A549 (cell line): ENCODE data around the gene CABP7. TPM values are rescaled to one million over a fixed set of nuclear protein-coding genes. Genes with fewer than 3 reads are reported as not detected.

Experiments
- ATAC-seq, 2 experiments: fragments of 200-7000 bp in 1 of 2; fragments of >200 bp in 1 of 2; cut with Nextera tagmentation in 1 of 2; cut with Tn5 transposase in 1 of 2; 3 replicates each; pipeline versions ENCODE4 v1.8.0 to v1.9.1; 2018 to 2020; ENCODE audit warnings: mild to moderate bottlenecking in 1 of 2, moderate library complexity in 1 of 2
- CTCF ChIA-PET: fragments of 300-600 bp; sonication (Branson Sonifier 250); formaldehyde crosslinking; extraction: SDS; loops from one replicate; lab custom pipeline; 2021; ENCODE audit warnings: antibody characterized with exemption, inconsistent platforms; lab: Yijun Ruan, JAX
- POLR2A ChIA-PET: fragments of 350-600 bp; formaldehyde crosslinking; extraction: SDS; loops from one replicate; lab custom pipeline; 2021; ENCODE audit warnings: antibody characterized with exemption, inconsistent platforms; lab: Yijun Ruan, JAX
- DNase-seq, 2 experiments: peaks; one replicate each; pipeline versions ENCODE4 v3.0.0 to v3.0.0-alpha.2; 2011 to 2016; ENCODE audit warnings: low read depth in 1 of 2, low spot score in 1 of 2
- FAIRE-seq: peaks from 2 replicates; lab custom pipeline; 2011; peaks lifted over from hg19 to GRCh38; lab: Jason Lieb, UNC
- H3K27ac ChIP-seq, 2 experiments: fragments of >200 bp; sonication (Bioruptor Twin); formaldehyde crosslinking; 3 replicates each; pipeline ENCODE4 v1.5.1; 2016 to 2017
- H3K4me1 ChIP-seq: fragments of >200 bp; sonication (Bioruptor Twin); formaldehyde crosslinking; 3 replicates; pipeline ENCODE4 v1.6.1; 2016
- H3K4me2 ChIP-seq: fragments of >200 bp; sonication (Bioruptor Twin); formaldehyde crosslinking; 3 replicates; pipeline ENCODE4 v1.6.1; 2016
- H3K4me3 ChIP-seq: fragments of >200 bp; sonication (Bioruptor Twin); formaldehyde crosslinking; 3 replicates; pipeline ENCODE4 v1.5.1; 2016
- H3K9me3 ChIP-seq: fragments of >200 bp; sonication (Bioruptor Twin); formaldehyde crosslinking; 3 replicates; pipeline ENCODE4 v1.6.1; 2016
- BHLHE40 ChIP-seq: IDR thresholded peaks from 2 replicates; pipeline ENCODE4 v1.6.1; 2012; ENCODE audit warnings: low read depth, low read length, inconsistent platforms
- EHF ChIP-seq: fragments of 250-450 bp; sonication (Bioruptor Pico); IDR thresholded peaks from 2 replicates; pipeline ENCODE4 v1.5.0; 2020; ENCODE audit warnings: mild to moderate bottlenecking
- EHMT2 ChIP-seq: fragments of 200-600 bp; sonication (generic); IDR thresholded peaks from 2 replicates; pipeline ENCODE4 v1.6.1; 2016; ENCODE audit warnings: antibody characterized with exemption, low read depth, mild to moderate bottlenecking, moderate library complexity
- FOSB ChIP-seq: fragments of 250-450 bp; sonication (Bioruptor Pico); IDR thresholded peaks from 2 replicates; pipeline ENCODE4 v1.5.0; 2020; ENCODE audit warnings: mild to moderate bottlenecking, moderate library complexity
- FOXS1 ChIP-seq: fragments of 250-450 bp; sonication (Bioruptor Pico); IDR thresholded peaks from 2 replicates; pipeline ENCODE4 v1.5.0; 2020; ENCODE audit warnings: mild to moderate bottlenecking, moderate library complexity
- GATA3 ChIP-seq: IDR thresholded peaks from 2 replicates; pipeline ENCODE4 v1.6.1; 2012; ENCODE audit warnings: borderline replicate concordance
- HOXB13 ChIP-seq: fragments of 250-450 bp; sonication (Bioruptor Pico); IDR thresholded peaks from 2 replicates; pipeline ENCODE4 v1.5.0; 2020; ENCODE audit warnings: low read depth, mild to moderate bottlenecking, moderate library complexity
- KDM1A ChIP-seq: fragments of 200-600 bp; sonication (generic); IDR thresholded peaks from 2 replicates; pipeline ENCODE4 v1.6.1; 2016; ENCODE audit warnings: low read depth, mild to moderate bottlenecking
- KDM5A ChIP-seq: fragments of 200-600 bp; sonication (generic); IDR thresholded peaks from 2 replicates; pipeline ENCODE4 v1.6.1; 2016; ENCODE audit warnings: antibody characterized with exemption, mild to moderate bottlenecking
- MAX ChIP-seq: IDR thresholded peaks from 2 replicates; pipeline ENCODE4 v1.6.1; 2012
- PHF8 ChIP-seq: fragments of 200-600 bp; sonication (generic); IDR thresholded peaks from 2 replicates; pipeline ENCODE4 v1.6.1; 2016; ENCODE audit warnings: low read depth, mild to moderate bottlenecking, antibody characterized with exemption, moderate library complexity, borderline replicate concordance
- POLR2A ChIP-seq: IDR thresholded peaks from 2 replicates; pipeline ENCODE4 v1.6.1; 2012; ENCODE audit warnings: mild to moderate bottlenecking, low read length
- RAD21 ChIP-seq, 2 experiments: fragments of >200 bp in 1 of 2; sonication (Bioruptor Twin) in 1 of 2; formaldehyde crosslinking in 1 of 2; IDR thresholded peaks in 1 of 2; conservative IDR thresholded peaks in 1 of 2; 2 replicates in 1 of 2; 3 replicates in 1 of 2; pipeline ENCODE4 v1.6.1; 2012 to 2018; ENCODE audit warnings: inconsistent platforms in 1 of 2
- RCOR1 ChIP-seq: fragments of 150-350 bp; IDR thresholded peaks from 2 replicates; pipeline ENCODE4 v1.6.1; 2014; ENCODE audit warnings: antibody characterized with exemption, low read length, low read depth
- RFX5 ChIP-seq: fragments of 450-650 bp; IDR thresholded peaks from 2 replicates; pipeline ENCODE4 v1.7.1; 2014; ENCODE audit warnings: antibody characterized with exemption, mild to moderate bottlenecking, moderate library complexity
- RNF2 ChIP-seq: fragments of 200-600 bp; sonication (generic); IDR thresholded peaks from 2 replicates; pipeline ENCODE4 v1.6.1; 2016; ENCODE audit warnings: low read depth, mild to moderate bottlenecking, antibody characterized with exemption, moderate library complexity, borderline replicate concordance
- SMC3 ChIP-seq: fragments of >200 bp; sonication (Bioruptor Twin); formaldehyde crosslinking; IDR thresholded peaks from 3 replicates; pipeline ENCODE4 v1.6.1; 2018; ENCODE audit warnings: inconsistent platforms
- ZFP36 ChIP-seq: fragments of 450-650 bp; IDR thresholded peaks from 2 replicates; pipeline ENCODE4 v1.6.1; 2014; ENCODE audit warnings: borderline replicate concordance; ENCODE audit not compliant: partially characterized antibody
- ZNF302 ChIP-seq: fragments of 250-450 bp; sonication (Bioruptor Pico); IDR thresholded peaks from 2 replicates; pipeline ENCODE4 v1.9.0; 2021; ENCODE audit warnings: inconsistent platforms, mild to moderate bottlenecking, moderate library complexity
- WGBS: methylation state at CpG from one replicate; pipeline ENCODE4 v1.1.6; 2017; ENCODE audit errors: missing lambda C conversion rate; 5-methylcytosine and 5-hydroxymethylcytosine counted together
- polyA plus RNA-seq, 4 experiments: library from polyadenylated mRNA; depleted of rRNA in 3 of 4; stranded (reverse); fragments of >200 nt; fragmentation: RNase III in 1 of 4; extraction: RNeasy Plus Mini Kit Qiagen cat#74134 plus additional on column Dnase treatment in 1 of 4; gene quantifications; 2 replicates in 3 of 4; 3 replicates in 1 of 4; pipeline ENCODE4 v1.2.3, GENCODE V29; 2011 to 2017
- TF ChIP-seq, protein P1 (sequence below): fragments of 450-650 bp; IDR thresholded peaks from 2 replicates; pipeline ENCODE4 v1.6.1; 2014; ENCODE audit warnings: antibody characterized with exemption
- TF ChIP-seq, protein P2 (sequence below): fragments of 250-450 bp; sonication (Bioruptor Pico); IDR thresholded peaks from 2 replicates; pipeline ENCODE4 v1.5.0; 2020; ENCODE audit warnings: low read depth, mild to moderate bottlenecking, moderate library complexity
- TF ChIP-seq, protein P3 (sequence below): fragments of >200 bp; sonication (Bioruptor Twin); formaldehyde crosslinking; IDR thresholded peaks from 3 replicates; pipeline ENCODE4 v1.5.1; 2016
- TF ChIP-seq, protein P4 (sequence below): fragments of 200-600 bp; sonication (generic); IDR thresholded peaks from 2 replicates; pipeline ENCODE4 v1.6.1; 2016; ENCODE audit warnings: antibody characterized with exemption, mild to moderate bottlenecking, moderate library complexity

The CABP7 gene
- polyA plus RNA-seq, 2 of the 4 experiments (the other 2 are of a cell fraction) = 0.05 to 0.15 TPM

GRCh38 chr22:29715240-29715639, 4.6 kb upstream of the CABP7 start:
- ChIA-PET POLR2A (no interaction called here), CTCF (interaction anchor here (1.0 to 2.3 kb wide), 3 partner anchors 10 to 13 kb away, joined by 3 to 10 read pairs (median 4); no protein-coding TSS in a partner anchor)
- Histone ChIP-seq H3K9me3 (no peaks in the 10 kb centered on the region), H3K4me3 (no peak overlapping the region), H3K4me2 (no peak overlapping the region), H3K27ac (no peak overlapping the region), H3K4me1 (no peaks in the 10 kb centered on the region)
- FAIRE-seq (no peak), ATAC-seq (no peak), DNase-seq (no peak)
- no peak for TF ChIP-seq RCOR1
- TF ChIP-seq SMC3 = no peak
- TF ChIP-seq, protein P1, sequence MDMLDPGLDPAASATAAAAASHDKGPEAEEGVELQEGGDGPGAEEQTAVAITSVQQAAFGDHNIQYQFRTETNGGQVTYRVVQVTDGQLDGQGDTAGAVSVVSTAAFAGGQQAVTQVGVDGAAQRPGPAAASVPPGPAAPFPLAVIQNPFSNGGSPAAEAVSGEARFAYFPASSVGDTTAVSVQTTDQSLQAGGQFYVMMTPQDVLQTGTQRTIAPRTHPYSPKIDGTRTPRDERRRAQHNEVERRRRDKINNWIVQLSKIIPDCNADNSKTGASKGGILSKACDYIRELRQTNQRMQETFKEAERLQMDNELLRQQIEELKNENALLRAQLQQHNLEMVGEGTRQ = no peak
- TF ChIP-seq KDM1A = no peak
- no peak for TF ChIP-seq HOXB13
- no peak for TF ChIP-seq MAX
- no peak for TF ChIP-seq KDM5A
- TF ChIP-seq, protein P2, sequence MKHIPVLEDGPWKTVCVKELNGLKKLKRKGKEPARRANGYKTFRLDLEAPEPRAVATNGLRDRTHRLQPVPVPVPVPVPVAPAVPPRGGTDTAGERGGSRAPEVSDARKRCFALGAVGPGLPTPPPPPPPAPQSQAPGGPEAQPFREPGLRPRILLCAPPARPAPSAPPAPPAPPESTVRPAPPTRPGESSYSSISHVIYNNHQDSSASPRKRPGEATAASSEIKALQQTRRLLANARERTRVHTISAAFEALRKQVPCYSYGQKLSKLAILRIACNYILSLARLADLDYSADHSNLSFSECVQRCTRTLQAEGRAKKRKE (CRISPR knock-in tag) = no peak
- TF ChIP-seq GATA3 = no peak
- no peak for TF ChIP-seq BHLHE40
- TF ChIP-seq ZFP36 = no peak
- 56% methylated on average over 6 of the region's 13 CpGs for WGBS

DNA sequence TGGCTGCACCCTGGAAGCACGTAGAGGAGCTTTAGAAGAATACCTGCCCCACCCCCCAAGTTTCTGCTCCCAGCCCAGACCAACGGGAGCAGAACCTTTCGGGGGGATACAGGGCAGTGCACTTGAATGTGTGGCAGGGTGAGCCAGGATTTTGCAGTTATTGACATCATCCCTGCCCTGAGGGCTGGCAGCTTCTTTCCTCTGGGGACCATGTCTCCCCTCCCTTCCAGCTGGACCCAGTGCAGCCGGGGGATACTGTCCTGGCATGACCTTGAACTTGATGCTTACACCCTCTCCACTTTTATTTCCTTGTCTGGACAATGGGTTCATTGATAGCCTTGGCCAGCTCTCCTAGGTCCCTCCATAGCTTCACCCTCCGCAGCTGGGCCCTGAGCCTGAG, 4.1 kb upstream of the CABP7 start:
- DNase-seq (no peak), FAIRE-seq (no peak), ATAC-seq (no peak)
- Histone ChIP-seq H3K4me3 (no peak overlapping the region), H3K9me3 (no peaks in the 10 kb centered on the region), H3K4me2 (no peak overlapping the region), H3K4me1 (peaks cover 4% of the 10 kb centered on the region; the same call in 1 of the 3 replicates), H3K27ac (no peak overlapping the region)
- ChIA-PET POLR2A (no interaction called here), CTCF (interaction anchor here (1.0 to 2.3 kb wide), 3 partner anchors 11 to 13 kb away, joined by 3 to 10 read pairs (median 4); no protein-coding TSS in a partner anchor)
- WGBS = 47% methylated on average over 4 of the region's 5 CpGs
- TF ChIP-seq, protein P3, sequence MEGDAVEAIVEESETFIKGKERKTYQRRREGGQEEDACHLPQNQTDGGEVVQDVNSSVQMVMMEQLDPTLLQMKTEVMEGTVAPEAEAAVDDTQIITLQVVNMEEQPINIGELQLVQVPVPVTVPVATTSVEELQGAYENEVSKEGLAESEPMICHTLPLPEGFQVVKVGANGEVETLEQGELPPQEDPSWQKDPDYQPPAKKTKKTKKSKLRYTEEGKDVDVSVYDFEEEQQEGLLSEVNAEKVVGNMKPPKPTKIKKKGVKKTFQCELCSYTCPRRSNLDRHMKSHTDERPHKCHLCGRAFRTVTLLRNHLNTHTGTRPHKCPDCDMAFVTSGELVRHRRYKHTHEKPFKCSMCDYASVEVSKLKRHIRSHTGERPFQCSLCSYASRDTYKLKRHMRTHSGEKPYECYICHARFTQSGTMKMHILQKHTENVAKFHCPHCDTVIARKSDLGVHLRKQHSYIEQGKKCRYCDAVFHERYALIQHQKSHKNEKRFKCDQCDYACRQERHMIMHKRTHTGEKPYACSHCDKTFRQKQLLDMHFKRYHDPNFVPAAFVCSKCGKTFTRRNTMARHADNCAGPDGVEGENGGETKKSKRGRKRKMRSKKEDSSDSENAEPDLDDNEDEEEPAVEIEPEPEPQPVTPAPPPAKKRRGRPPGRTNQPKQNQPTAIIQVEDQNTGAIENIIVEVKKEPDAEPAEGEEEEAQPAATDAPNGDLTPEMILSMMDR = no peak
- no peak for TF ChIP-seq ZNF302
- TF ChIP-seq FOSB = no peak
- no peak for TF ChIP-seq PHF8
- no peak for TF ChIP-seq KDM1A
- no peak for TF ChIP-seq RAD21 (conservative IDR thresholded peaks at IDR 0.05 in 1 of 2, IDR thresholded peaks at IDR 0.05 in 1 of 2)

- FAIRE-seq (no peak), DNase-seq (peak in 1 of 2 experiments; percentile 55), ATAC-seq (peak; percentile 62 to 75)
- H3K27ac ChIP-seq = no peak overlapping the region
- H3K9me3 ChIP-seq = no peaks in the 10 kb centered on the region
- 68% methylated on average over 16 of the region's 16 CpGs for WGBS
- POLR2A ChIA-PET = no interaction called here
- H3K4me3 ChIP-seq = no peak overlapping the region
- CTCF ChIA-PET = interaction anchor here (0.7 to 2.3 kb wide), 7 partner anchors 8 to 372 kb away, joined by 3 to 10 read pairs (median 4); partner anchors contain the start of gene MTMR3
- H3K4me2 ChIP-seq = no peak overlapping the region
- peaks cover 4% of the 10 kb centered on the region; the same call in 1 of the 3 replicates for H3K4me1 ChIP-seq
- TF ChIP-seq RFX5 (no peak), EHMT2 (peak; percentile 90), RNF2 (no peak), EHF (CRISPR knock-in tag) (no peak), ZNF302 (no peak), FOXS1 (CRISPR knock-in tag) (no peak), KDM5A (no peak), POLR2A (no peak)
- TF ChIP-seq, protein P4, sequence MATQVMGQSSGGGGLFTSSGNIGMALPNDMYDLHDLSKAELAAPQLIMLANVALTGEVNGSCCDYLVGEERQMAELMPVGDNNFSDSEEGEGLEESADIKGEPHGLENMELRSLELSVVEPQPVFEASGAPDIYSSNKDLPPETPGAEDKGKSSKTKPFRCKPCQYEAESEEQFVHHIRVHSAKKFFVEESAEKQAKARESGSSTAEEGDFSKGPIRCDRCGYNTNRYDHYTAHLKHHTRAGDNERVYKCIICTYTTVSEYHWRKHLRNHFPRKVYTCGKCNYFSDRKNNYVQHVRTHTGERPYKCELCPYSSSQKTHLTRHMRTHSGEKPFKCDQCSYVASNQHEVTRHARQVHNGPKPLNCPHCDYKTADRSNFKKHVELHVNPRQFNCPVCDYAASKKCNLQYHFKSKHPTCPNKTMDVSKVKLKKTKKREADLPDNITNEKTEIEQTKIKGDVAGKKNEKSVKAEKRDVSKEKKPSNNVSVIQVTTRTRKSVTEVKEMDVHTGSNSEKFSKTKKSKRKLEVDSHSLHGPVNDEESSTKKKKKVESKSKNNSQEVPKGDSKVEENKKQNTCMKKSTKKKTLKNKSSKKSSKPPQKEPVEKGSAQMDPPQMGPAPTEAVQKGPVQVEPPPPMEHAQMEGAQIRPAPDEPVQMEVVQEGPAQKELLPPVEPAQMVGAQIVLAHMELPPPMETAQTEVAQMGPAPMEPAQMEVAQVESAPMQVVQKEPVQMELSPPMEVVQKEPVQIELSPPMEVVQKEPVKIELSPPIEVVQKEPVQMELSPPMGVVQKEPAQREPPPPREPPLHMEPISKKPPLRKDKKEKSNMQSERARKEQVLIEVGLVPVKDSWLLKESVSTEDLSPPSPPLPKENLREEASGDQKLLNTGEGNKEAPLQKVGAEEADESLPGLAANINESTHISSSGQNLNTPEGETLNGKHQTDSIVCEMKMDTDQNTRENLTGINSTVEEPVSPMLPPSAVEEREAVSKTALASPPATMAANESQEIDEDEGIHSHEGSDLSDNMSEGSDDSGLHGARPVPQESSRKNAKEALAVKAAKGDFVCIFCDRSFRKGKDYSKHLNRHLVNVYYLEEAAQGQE = peak; percentile 95
- TF ChIP-seq, protein P3 = no peak
Observed at GRCh38 chr22:29716814-29717545, 2.8 kb upstream of the CABP7 start.
